GM21717 (cell line): Measurements from ENCODE around the gene KIAA0408.
"Not testable (repeated sequence)": the region's sequence is repeated elsewhere in the genome, so short reads cannot be mapped to it uniquely, and the experiment has no call there.

Source experiments
- ATAC-seq: cut with Tn5 transposase; IDR thresholded peaks from one replicate; pipeline ENCODE4 v1.9.1; 2021; ENCODE audit warnings: mild to moderate bottlenecking, moderate library complexity; ENCODE audit not compliant: unreplicated experiment

KIAA0408 gene

GRCh38 chr6:127464161-127464880, 5.1 kb upstream of the KIAA0408 start:
- ATAC-seq, result no peak

- no peak for ATAC-seq
Measured at GRCh38 chr6:127463056-127463455, 3.9 kb upstream of the KIAA0408 start.

GRCh38 chr6:127462376-127462775, 3.2 kb upstream of the KIAA0408 start:
- ATAC-seq, result no peak

- ATAC-seq, result no peak
Measured at GRCh38 chr6:127460465-127460864, 1.3 kb upstream of the KIAA0408 start.

GRCh38 chr6:127458817-127459216, 372 bp downstream of the KIAA0408 start:
- ATAC-seq, result no peak

- no peak for ATAC-seq
Measured at GRCh38 chr6:127458222-127458621, 967 bp downstream of the KIAA0408 start.

GRCh38 chr6:127457456-127458064, 1.6 kb downstream of the KIAA0408 start:
- ATAC-seq, result no peak

GRCh38 chr6:127456465-127456864, 2.7 kb downstream of the KIAA0408 start:
- no peak for ATAC-seq

GRCh38 chr6:127453845-127454619, 5.2 kb downstream of the KIAA0408 start:
- no peak for ATAC-seq

GRCh38 chr6:127452803-127453202, 6.4 kb downstream of the KIAA0408 start:
- ATAC-seq, result no peak

GRCh38 chr6:127451388-127451787, 7.8 kb downstream of the KIAA0408 start:
- no peak for ATAC-seq

- ATAC-seq, result no peak
Measured at GRCh38 chr6:127447780-127448179, 11.4 kb downstream of the KIAA0408 start.

- ATAC-seq, result no peak
Measured at GRCh38 chr6:127446356-127446755, 12.8 kb downstream of the KIAA0408 start.

GRCh38 chr6:127441881-127442280, 17.3 kb downstream of the KIAA0408 start:
- no peak for ATAC-seq

GRCh38 chr6:127439718-127440117, 19.5 kb downstream of the KIAA0408 start:
- ATAC-seq, result no peak

- no peak for ATAC-seq
Measured at GRCh38 chr6:127436578-127437110, 22.5 kb downstream of the KIAA0408 start.

- no peak for ATAC-seq
Measured at GRCh38 chr6:127435626-127436220, 23.5 kb downstream of the KIAA0408 start.

GRCh38 chr6:127434651-127435050, 24.5 kb downstream of the KIAA0408 start:
- no peak for ATAC-seq

GRCh38 chr6:127428562-127428961, 30.6 kb downstream of the KIAA0408 start:
- not testable (repeated sequence) for ATAC-seq

GRCh38 chr6:127423921-127424320, 35.3 kb downstream of the KIAA0408 start:
- no peak for ATAC-seq

- ATAC-seq, result not testable (repeated sequence)
Measured at GRCh38 chr6:127421164-127421563, 38.0 kb downstream of the KIAA0408 start.
